22Rv1 (cell line): ENCODE data around the gene CD58.
"Not testable (repeated sequence)": the region's sequence is repeated elsewhere in the genome, so short reads cannot be mapped to it uniquely, and the experiment has no call there.

ENCODE experiments used
- CTCF ChIP-seq: fragments of 450-650 bp; IDR thresholded peaks from 2 replicates; pipeline ENCODE4 v1.5.1; 2017; ENCODE audit warnings: mild to moderate bottlenecking
- ZFX ChIP-seq: fragments of 450-650 bp; IDR thresholded peaks from 2 replicates; pipeline ENCODE4 v1.6.1; 2017; ENCODE audit warnings: antibody characterized with exemption, borderline replicate concordance

- TF ChIP-seq CTCF, ZFX: not testable (repeated sequence)
Measured at GRCh38 chr1:116607463-116607862, 36.6 kb upstream of the CD58 start.
